ENCODE data around the gene GMNN. TPM values are rescaled to one million over a fixed set of nuclear protein-coding genes. Genes with fewer than 3 reads are reported as not detected.

GMNN gene
- total RNA-seq, 1 experiment from 2014 or later: 111 TPM

DNA sequence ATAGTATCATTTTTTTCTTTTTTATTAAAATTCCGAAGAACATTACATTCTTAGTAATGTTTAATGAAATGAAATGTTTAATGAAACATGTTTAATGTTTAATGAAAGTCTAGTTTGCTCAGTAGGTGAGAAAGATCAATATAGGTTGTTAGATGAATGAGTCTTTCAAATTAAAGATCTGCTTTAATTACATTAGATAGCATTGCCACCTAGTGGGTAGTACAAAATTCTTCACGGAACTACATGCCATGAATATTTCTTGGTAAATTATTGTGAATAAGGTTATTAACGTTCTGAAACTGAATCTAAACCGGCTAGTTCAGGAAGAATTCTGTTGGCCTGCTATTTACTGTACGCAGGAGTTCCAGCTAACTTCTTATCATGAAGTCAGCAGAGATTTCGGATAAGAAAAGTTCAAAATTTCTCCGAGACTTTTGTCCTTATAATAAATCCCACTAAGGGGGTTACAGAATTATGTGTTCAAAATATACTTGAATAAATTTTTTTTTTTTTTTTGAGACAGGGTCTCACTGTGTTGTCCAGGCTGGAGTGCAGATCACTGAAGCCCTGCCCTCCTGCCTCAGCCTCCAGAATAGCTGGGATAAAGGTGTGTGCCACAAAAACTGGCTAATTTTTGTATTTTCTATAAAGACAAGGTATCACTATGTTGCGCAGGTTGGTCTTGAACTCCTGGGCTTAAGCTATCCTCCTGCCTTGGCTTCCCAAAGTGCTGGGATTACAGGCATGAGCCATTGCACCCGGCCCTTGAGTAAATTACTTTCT, 7.9 kb upstream of the GMNN start:
- no peaks in the 10 kb centered on the region for H3K4me1 ChIP-seq (ENCODE audit: insufficient read depth, low read length, poor library complexity, severe bottlenecking)
- no TSS peak for BruUV-seq (replicated peaks)
- DNase-seq (ENCODE audit: low spot score): peak; percentile 42
- ChIA-PET POLR2A (ENCODE audit: low non-redundant PET) (no interaction called here), CTCF (interaction anchor here (1.0 kb wide), 1 partner anchor 186 kb away, joined by 3 read pairs; no protein-coding TSS in a partner anchor)
- TF ChIP-seq EZH2 (IDR thresholded peaks at IDR 0.05; ENCODE audit: borderline replicate concordance, low read depth, low read length, poor library complexity, severe bottlenecking): no peak
- TF ChIP-seq, protein P1, sequence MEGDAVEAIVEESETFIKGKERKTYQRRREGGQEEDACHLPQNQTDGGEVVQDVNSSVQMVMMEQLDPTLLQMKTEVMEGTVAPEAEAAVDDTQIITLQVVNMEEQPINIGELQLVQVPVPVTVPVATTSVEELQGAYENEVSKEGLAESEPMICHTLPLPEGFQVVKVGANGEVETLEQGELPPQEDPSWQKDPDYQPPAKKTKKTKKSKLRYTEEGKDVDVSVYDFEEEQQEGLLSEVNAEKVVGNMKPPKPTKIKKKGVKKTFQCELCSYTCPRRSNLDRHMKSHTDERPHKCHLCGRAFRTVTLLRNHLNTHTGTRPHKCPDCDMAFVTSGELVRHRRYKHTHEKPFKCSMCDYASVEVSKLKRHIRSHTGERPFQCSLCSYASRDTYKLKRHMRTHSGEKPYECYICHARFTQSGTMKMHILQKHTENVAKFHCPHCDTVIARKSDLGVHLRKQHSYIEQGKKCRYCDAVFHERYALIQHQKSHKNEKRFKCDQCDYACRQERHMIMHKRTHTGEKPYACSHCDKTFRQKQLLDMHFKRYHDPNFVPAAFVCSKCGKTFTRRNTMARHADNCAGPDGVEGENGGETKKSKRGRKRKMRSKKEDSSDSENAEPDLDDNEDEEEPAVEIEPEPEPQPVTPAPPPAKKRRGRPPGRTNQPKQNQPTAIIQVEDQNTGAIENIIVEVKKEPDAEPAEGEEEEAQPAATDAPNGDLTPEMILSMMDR (conservative IDR thresholded peaks at IDR 0.05; ENCODE audit: low read depth, low read length): peak; percentile 60
- no peaks in the 10 kb centered on the region for H3K36me3 ChIP-seq (ENCODE audit: insufficient read depth, low read length, poor library complexity, severe bottlenecking)
- H3K9me3 ChIP-seq (ENCODE audit: low read depth, low read length, poor library complexity, severe bottlenecking): no peaks in the 10 kb centered on the region
- intact Hi-C loops (cut with micrococcal nuclease; ENCODE audit: unreplicated experiment): loop anchor here (2.0 kb wide), 2 partner anchors 186 to 242 kb away; no protein-coding TSS in a partner anchor
- H3K27ac ChIP-seq (ENCODE audit: low read depth, low read length, poor library complexity, severe bottlenecking): no peak overlapping the region
- H3K4me3 ChIP-seq (ENCODE audit: low read depth, low read length, poor library complexity, severe bottlenecking): no peak overlapping the region
- no peaks in the 10 kb centered on the region for H3K27me3 ChIP-seq (replicated peaks; ENCODE audit: insufficient read depth, low read depth, low read length, poor library complexity)

GRCh38 chr6:24768361-24768760, 6.4 kb upstream of the GMNN start:
- TF ChIP-seq, protein P1 (conservative IDR thresholded peaks at IDR 0.05; ENCODE audit: low read depth, low read length): no peak
- no peak for TF ChIP-seq EZH2 (IDR thresholded peaks at IDR 0.05; ENCODE audit: borderline replicate concordance, low read depth, low read length, poor library complexity, severe bottlenecking)
- CTCF ChIA-PET: no interaction called here
- intact Hi-C loops (cut with micrococcal nuclease; ENCODE audit: unreplicated experiment): no loop called here
- POLR2A ChIA-PET (ENCODE audit: low non-redundant PET): no interaction called here
- DNase-seq (ENCODE audit: low spot score): no peak
- no TSS peak for BruUV-seq (replicated peaks)
- no peaks in the 10 kb centered on the region for H3K36me3 ChIP-seq (ENCODE audit: insufficient read depth, low read length, poor library complexity, severe bottlenecking)
- no peaks in the 10 kb centered on the region for H3K9me3 ChIP-seq (ENCODE audit: low read depth, low read length, poor library complexity, severe bottlenecking)
- H3K27me3 ChIP-seq (replicated peaks; ENCODE audit: insufficient read depth, low read depth, low read length, poor library complexity): no peaks in the 10 kb centered on the region
- H3K4me3 ChIP-seq (ENCODE audit: low read depth, low read length, poor library complexity, severe bottlenecking): no peak overlapping the region
- no peak overlapping the region for H3K27ac ChIP-seq (ENCODE audit: low read depth, low read length, poor library complexity, severe bottlenecking)
- no peaks in the 10 kb centered on the region for H3K4me1 ChIP-seq (ENCODE audit: insufficient read depth, low read length, poor library complexity, severe bottlenecking)

GRCh38 chr6:24775520-24776058, 852 bp downstream of the GMNN start:
- ChIA-PET POLR2A (ENCODE audit: low non-redundant PET) (interaction anchor here (0.7 kb wide), 1 partner anchor 192 kb away, joined by 8 read pairs; no protein-coding TSS in a partner anchor), CTCF (no interaction called here)
- BruUV-seq (replicated peaks): TSS peak; percentile 30
- peak; percentile 33 for DNase-seq (ENCODE audit: low spot score)
- Histone ChIP-seq H3K36me3 (ENCODE audit: insufficient read depth, low read length, poor library complexity, severe bottlenecking) (peaks cover 13% of the 10 kb centered on the region), H3K4me1 (ENCODE audit: insufficient read depth, low read length, poor library complexity, severe bottlenecking) (peaks cover 10% of the 10 kb centered on the region), H3K9me3 (ENCODE audit: low read depth, low read length, poor library complexity, severe bottlenecking) (no peaks in the 10 kb centered on the region), H3K4me3 (ENCODE audit: low read depth, low read length, poor library complexity, severe bottlenecking) (peak overlapping the region; percentile 76), H3K27ac (ENCODE audit: low read depth, low read length, poor library complexity, severe bottlenecking) (peak overlapping the region; percentile 99), H3K27me3 (replicated peaks; ENCODE audit: insufficient read depth, low read depth, low read length, poor library complexity) (no peaks in the 10 kb centered on the region)
- intact Hi-C loops (cut with micrococcal nuclease; ENCODE audit: unreplicated experiment): loop anchor here (2.0 to 10.0 kb wide), 2 partner anchors 55 to 299 kb away; no protein-coding TSS in a partner anchor
- TF ChIP-seq, protein P1 (conservative IDR thresholded peaks at IDR 0.05; ENCODE audit: low read depth, low read length): no peak
- TF ChIP-seq EZH2 (IDR thresholded peaks at IDR 0.05; ENCODE audit: borderline replicate concordance, low read depth, low read length, poor library complexity, severe bottlenecking): no peak
